GM23248 (cell line): ENCODE measurements around the gene DUS2.
"Not testable (repeated sequence)": the region's sequence is repeated elsewhere in the genome, so short reads cannot be mapped to it uniquely, and the experiment has no call there.

Experiments used
- EZH2 ChIP-seq: fragments of 200-600 bp; sonication (generic); IDR thresholded peaks from 2 replicates; pipeline ENCODE4 v1.6.1; 2018; ENCODE audit warnings: antibody characterized with exemption, mild to moderate bottlenecking; ENCODE audit not compliant: insufficient read depth, poor library complexity, severe bottlenecking
- EZH2phosphoT487 ChIP-seq: fragments of 200-600 bp; sonication (generic); IDR thresholded peaks from 2 replicates; pipeline ENCODE4 v1.6.1; 2018; ENCODE audit warnings: antibody characterized with exemption, moderate library complexity, mild to moderate bottlenecking, low read depth; ENCODE audit not compliant: insufficient read depth

DNA sequence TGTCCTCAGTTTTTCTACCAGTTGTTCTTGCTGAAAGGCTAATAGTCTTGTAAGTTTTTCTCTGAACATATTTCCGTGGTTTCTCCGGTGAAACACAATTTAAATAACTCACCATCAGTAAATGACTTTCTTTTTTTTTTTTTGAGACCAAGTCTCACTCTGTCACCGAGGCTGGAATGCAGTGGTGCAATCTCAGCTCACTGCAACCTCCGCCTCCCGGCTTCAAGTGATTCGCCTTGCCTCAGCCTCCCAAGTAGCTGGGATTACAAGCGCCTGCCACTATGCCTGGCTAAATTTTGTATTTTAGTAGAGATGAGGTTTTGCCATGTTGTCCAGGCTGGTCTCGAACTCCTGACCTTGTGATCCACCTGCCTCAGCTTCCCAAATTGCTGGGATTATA is 91.9 kb downstream of the DUS2 start:
- TF ChIP-seq EZH2phosphoT487, EZH2: not testable (repeated sequence)
